Cerebellar nuclear complex (tissue), 1 donor: ENCODE results near the gene DCT.

Experiments
- DNase-seq, 2 experiments: peaks; one replicate each; lab custom pipeline; 2025; lab: John Stamatoyannopoulos, UW

The DCT gene

DNA sequence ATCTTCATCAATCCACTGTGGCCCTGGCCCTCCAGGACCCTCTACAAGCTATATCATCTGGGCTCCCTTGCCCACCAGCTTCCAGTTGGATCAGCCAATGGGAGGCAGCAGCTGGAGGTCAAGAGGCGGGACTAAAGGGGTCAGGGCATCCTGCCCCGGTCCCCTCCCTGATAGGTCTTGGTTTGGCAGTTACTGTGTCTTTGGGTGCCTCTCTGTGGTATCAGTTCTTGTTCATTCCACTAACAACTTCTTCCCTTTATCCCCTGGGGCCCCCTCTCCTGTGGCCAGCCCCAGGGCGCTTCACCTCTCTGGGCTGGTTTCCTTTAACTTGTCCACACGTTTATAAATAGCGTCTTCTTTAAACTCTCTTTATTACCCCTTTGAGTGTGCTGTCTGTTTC lies 83.6 kb downstream of the DCT start:
- DNase-seq, result no peak

DNA sequence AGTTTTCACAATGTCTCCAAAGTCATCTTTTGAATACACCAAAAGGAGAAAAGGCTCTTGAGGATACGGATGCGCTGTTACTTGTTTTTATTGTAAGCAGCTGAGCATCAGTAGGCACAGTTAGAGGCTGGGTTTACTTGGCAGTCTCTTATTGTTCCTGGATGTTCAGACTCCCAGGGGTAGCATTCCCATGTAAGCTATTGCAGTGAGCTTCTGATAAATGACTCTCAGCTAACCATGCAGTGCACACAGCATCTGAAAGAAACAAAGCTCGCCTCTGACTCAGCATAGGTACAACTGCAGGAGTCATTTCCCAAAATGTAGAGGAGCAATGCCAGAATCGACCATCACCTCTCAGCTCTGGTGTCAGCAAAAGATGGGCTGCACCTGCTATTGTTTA lies 84.8 kb downstream of the DCT start:
- DNase-seq, result no peak

DNA sequence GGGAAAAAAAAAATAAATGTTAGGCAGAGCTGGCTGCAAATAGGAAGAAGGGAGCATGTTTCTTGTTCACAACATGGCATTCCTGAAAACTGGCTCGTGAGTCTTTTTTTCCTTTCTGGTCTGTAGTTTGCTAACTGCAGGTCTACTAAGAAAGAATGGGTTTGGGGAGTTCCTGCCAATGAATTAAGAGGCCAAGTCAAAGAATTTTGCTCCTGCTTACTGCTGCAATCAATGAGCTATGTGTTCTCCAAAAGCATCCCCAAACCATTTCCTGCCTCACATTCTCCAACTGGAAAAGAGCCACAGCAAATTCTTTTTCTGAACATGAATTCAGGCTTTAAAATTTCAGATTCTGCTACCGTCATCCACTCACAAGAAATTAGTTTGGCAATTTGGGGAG lies 88.6 kb downstream of the DCT start:
- no peak for DNase-seq

DNA sequence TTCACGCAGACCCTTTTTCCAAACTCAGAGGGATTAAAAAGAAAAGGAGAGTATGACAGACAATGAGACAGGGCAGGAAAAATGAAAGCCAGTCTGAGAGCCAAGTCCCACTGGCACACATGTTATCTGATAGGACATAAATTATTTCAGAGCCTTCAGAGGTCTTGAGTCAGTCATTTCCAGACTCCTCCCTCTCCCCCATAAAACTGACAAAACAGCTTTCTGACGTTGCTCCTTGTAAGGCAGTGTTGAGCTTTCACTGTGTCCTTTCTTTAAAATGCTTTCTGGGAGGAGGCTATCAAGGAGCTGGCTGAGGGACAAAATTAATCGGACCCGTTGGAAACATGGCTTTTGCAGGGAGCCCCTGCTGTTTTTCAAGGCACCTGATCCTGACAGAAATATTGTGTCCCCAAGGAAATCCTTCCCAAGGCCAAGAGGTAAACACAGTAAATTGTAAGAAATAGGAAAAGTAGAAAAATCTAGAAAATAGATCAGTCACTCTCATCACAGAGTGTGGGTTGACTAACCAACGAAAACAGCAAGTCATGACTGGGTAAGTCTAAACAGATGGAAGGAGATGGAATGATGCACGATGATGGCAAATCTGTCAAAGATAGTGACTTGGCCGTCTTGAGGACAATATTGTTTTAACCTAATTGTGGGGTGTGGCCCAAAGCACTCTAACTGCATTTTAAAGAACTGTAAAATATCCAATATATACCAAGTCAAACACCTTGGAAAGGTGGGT lies 89.7 kb downstream of the DCT start:
- no peak for DNase-seq

DNA sequence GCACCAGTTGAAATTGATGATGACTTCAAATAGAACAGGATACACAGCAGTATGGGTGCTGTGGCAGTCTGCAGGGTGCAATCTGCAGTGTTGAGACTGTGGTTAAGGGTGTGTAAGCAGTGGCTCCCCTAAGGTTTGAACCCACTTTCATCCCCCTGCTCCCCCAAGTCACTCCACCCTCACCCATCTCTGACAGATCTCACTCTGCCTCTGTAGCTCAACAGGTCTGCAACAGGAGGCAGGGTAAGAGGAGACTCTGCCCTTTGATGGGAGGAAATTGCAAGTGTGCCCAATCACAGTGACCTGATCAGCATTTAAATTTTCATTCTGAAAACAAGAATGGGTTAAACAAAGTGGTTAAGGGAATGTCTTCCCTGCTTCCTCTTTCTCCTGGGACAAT lies 92.4 kb downstream of the DCT start:
- DNase-seq, result no peak
